Measurements from ENCODE around the gene CLRN2.
"Not testable (repeated sequence)": the region's sequence is repeated elsewhere in the genome, so short reads cannot be mapped to it uniquely, and the experiment has no call there.

The CLRN2 gene

DNA sequence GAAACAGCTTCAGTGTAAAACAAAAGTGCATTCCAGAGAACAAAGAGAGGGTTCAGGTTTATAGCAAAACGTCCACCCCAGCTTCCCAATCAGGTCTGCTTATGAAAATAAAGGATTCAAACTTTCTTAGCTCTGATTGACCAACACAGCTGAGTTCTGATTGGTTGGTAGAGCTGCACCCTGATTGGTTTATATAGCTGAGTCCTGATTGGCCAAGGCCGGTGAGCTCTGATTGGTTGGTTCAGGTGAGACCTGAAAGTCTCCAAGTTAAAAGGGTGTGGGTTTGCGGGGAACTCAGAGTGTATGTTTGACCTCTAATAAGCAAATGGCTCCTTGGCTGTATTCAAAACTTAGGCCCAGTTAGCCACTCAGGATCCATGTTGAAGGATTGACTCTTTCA is 20.9 kb downstream of the CLRN2 start:
- DNase-seq: no peak
- no peaks in the 10 kb centered on the region for H3K4me1 Mint-ChIP-seq
- no peaks in the 10 kb centered on the region for H3K9me3 Mint-ChIP-seq
- H3K27ac Mint-ChIP-seq: no peak overlapping the region
- no peaks in the 10 kb centered on the region for H3K27me3 Mint-ChIP-seq (ENCODE audit: low read depth, poor library complexity)
- TF ChIP-seq, protein P1, sequence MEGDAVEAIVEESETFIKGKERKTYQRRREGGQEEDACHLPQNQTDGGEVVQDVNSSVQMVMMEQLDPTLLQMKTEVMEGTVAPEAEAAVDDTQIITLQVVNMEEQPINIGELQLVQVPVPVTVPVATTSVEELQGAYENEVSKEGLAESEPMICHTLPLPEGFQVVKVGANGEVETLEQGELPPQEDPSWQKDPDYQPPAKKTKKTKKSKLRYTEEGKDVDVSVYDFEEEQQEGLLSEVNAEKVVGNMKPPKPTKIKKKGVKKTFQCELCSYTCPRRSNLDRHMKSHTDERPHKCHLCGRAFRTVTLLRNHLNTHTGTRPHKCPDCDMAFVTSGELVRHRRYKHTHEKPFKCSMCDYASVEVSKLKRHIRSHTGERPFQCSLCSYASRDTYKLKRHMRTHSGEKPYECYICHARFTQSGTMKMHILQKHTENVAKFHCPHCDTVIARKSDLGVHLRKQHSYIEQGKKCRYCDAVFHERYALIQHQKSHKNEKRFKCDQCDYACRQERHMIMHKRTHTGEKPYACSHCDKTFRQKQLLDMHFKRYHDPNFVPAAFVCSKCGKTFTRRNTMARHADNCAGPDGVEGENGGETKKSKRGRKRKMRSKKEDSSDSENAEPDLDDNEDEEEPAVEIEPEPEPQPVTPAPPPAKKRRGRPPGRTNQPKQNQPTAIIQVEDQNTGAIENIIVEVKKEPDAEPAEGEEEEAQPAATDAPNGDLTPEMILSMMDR (IDR thresholded peaks at IDR 0.05): no peak
- H3K36me3 Mint-ChIP-seq (ENCODE audit: low read depth): no peaks in the 10 kb centered on the region
- no peak overlapping the region for H3K4me3 Mint-ChIP-seq

DNA sequence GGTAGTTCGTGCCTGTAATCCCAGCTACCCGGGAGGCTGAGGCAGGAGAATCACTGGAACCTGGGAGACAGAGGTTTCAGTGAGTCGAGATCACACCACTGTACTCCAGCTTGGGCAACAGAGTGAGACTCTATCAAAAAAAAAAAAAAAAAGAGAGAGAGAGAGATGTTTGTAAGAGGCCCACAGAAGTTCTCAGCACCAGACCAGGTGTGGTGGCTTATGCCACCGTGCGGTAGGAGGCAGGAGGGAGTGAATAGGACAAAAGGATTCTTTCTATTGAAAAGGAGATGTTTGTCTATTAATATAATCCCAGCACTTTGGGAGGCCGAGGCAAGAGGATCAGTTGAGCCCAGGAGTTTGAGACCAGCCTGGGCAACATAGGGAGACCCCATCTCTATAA is 22.1 kb downstream of the CLRN2 start:
- not testable (repeated sequence) for H3K27me3 Mint-ChIP-seq (ENCODE audit: low read depth, poor library complexity); DNase-seq; H3K9me3 Mint-ChIP-seq; H3K27ac Mint-ChIP-seq; H3K36me3 Mint-ChIP-seq (ENCODE audit: low read depth); H3K4me1 Mint-ChIP-seq; H3K4me3 Mint-ChIP-seq

DNA sequence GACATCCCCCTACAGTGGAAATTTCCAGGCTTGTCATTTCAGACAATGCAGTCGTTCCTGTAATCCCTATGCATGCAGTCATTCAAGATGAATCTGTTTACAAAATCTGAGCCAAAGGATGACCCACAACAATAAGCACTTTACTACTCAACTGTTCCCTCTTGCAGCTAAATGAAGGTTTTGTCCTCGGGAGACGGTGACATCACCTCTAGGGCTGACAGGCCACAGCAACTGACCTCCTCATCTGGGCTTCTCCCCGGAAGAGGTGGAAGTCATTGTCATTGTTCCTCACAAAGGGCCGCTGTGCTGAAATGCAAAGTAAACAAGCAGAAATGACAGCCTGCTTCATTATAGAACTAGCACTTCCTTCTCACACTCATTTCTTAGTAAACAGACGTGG is 29.2 kb downstream of the CLRN2 start:
- no peak overlapping the region for H3K27ac Mint-ChIP-seq
- TF ChIP-seq, protein P1 (IDR thresholded peaks at IDR 0.05): no peak
- no peak for DNase-seq
- H3K36me3 Mint-ChIP-seq (ENCODE audit: low read depth): no peaks in the 10 kb centered on the region
- peaks cover 6% of the 10 kb centered on the region for H3K4me1 Mint-ChIP-seq
- H3K27me3 Mint-ChIP-seq (ENCODE audit: low read depth, poor library complexity): peaks cover 24% of the 10 kb centered on the region
- no peak overlapping the region for H3K4me3 Mint-ChIP-seq
- H3K9me3 Mint-ChIP-seq: peaks cover 7% of the 10 kb centered on the region

DNA sequence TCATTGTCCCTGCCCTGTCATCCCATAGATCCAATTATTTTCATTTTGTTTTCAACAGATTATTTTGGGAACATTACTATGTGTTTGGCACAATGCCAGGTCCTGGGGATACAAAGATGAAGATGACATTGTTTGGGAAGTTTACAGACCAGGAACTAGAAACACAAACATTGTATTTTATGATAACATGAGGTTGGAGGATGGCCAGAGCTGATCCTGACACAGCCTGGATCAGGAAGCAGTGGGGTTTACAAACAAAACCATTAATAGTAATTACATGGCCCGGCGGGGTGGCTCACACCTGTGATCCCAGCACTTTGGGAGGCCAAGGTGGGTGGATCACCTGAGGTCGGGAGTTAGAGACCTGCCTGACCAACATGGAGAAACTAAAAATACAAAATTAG is 29.9 kb downstream of the CLRN2 start:
- DNase-seq: no peak

DNA sequence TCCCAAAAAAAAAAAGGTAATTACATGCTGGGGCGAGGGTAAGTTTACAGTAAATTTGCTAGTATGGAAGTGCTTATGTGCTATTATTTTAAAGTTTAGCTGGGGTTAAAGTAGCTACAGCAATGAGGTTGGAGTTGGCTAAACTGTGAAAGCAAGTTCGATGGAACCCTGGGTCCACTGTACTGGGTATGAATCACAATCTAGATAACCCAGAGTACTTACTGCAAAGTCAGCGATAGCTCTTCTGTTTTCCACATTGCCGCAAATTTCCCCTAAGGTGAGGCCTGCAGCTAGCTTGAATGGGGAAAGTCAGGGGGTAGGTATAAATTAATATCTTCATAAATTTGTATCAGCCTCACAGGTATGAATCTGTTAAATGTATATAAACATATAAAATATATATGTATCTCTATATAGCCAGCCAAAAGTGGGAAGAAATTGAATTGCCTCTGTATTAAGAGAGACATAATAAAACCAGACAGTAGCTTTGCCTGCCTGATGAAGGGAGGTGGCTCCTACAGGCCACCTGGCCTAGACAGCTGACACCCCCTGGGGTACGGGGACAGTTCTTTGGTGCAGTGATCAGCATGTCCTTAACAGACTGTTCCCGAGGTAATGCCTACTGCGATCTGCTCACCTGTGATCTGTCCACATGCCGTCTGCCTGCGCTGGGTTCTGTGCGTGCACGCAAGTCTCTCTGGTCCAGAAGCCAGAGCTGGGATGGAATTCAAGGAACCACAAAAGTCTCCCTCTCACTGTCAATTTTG is 30.6 kb downstream of the CLRN2 start:
- TF ChIP-seq, protein P1 (IDR thresholded peaks at IDR 0.05): no peak
- Mint-ChIP-seq H3K4me1 (peaks cover 6% of the 10 kb centered on the region), H3K27ac (no peak overlapping the region), H3K27me3 (ENCODE audit: low read depth, poor library complexity) (peaks cover 24% of the 10 kb centered on the region), H3K4me3 (no peak overlapping the region), H3K36me3 (ENCODE audit: low read depth) (no peaks in the 10 kb centered on the region), H3K9me3 (peaks cover 7% of the 10 kb centered on the region)
- DNase-seq: no peak

More for the DNA sequence above, 29.9 kb downstream of the CLRN2 start:
- Mint-ChIP-seq H3K36me3 (ENCODE audit: low read depth) (no peaks in the 10 kb centered on the region), H3K27me3 (ENCODE audit: low read depth, poor library complexity) (peaks cover 24% of the 10 kb centered on the region), H3K9me3 (peaks cover 7% of the 10 kb centered on the region), H3K27ac (no peak overlapping the region), H3K4me1 (peaks cover 6% of the 10 kb centered on the region), H3K4me3 (no peak overlapping the region)
- TF ChIP-seq, protein P1 (IDR thresholded peaks at IDR 0.05): no peak

DNA sequence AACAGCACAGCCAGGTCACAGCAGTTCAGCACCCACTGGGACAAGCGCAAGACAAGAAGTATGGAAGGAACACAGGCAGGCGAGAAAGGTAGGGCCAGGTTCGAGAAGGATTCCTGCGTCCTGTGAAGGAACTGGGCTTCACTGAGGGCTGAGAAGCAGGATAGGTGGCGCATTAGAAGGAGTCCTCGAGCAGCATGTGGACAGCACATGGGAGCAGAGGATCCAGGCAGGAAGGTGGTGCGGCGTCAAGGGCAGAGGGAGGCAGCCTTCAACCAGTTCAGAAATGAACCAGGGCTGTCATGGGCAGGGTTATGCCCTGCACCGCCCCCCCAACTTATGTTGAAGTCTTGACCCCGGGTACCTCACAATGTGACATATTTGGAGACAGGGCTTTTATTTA is 31.3 kb downstream of the CLRN2 start:
- no peaks in the 10 kb centered on the region for H3K36me3 Mint-ChIP-seq (ENCODE audit: low read depth)
- TF ChIP-seq, protein P1 (IDR thresholded peaks at IDR 0.05): no peak
- peaks cover 6% of the 10 kb centered on the region for H3K4me1 Mint-ChIP-seq
- peaks cover 7% of the 10 kb centered on the region for H3K9me3 Mint-ChIP-seq
- H3K27me3 Mint-ChIP-seq (ENCODE audit: low read depth, poor library complexity): peaks cover 29% of the 10 kb centered on the region
- H3K4me3 Mint-ChIP-seq: no peak overlapping the region
- no peak for DNase-seq
- no peak overlapping the region for H3K27ac Mint-ChIP-seq
